ENCODE measurements around the gene SUN5.
"Not testable (repeated sequence)": the region's sequence is repeated elsewhere in the genome, so short reads cannot be mapped to it uniquely, and the experiment has no call there.

Gene SUN5

GRCh38 chr20:32975121-32975520 lies 29.1 kb downstream of the SUN5 start:
- not testable (repeated sequence) for DNase-seq

DNA sequence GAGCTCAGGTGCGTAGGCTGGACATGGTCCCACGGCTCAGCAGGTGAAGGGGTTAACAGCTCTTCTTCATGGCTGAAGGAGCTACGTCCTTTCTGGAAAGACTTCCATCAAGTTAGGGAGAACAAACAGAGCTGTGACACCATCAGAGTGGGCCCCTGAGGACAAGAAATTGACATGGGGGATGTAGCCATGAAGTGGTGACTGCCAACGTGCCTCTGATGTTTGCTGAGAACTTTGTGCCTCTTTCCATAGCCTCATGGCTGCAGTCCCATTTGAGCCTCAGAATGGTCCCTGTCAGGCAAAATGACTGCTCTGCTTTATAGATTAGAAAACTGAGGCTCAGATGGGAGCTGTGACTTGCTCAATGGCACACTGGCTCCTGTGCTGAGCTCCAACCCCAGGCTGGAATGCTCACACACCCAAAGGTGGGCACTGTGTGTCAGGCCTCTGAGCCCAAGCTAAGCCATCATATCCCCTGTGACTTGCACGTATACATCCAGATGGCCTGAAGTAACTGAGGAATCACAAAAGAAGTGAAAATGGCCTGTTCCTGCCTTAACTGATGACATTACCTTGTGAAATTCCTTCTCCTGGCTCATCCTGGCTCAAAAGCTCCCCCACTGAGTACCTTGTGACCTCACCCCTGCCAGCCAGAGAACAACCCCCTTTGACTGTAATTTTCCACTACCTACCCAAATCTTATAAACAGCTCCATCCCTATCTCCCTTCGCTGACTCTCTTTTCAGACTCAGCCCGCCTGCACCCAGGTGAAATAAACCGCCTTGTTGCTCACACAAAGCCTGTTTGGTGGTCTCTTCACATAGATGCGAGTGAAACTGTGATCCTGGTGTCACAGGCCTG lies 29.8 kb downstream of the SUN5 start:
- not testable (repeated sequence) for DNase-seq

DNA sequence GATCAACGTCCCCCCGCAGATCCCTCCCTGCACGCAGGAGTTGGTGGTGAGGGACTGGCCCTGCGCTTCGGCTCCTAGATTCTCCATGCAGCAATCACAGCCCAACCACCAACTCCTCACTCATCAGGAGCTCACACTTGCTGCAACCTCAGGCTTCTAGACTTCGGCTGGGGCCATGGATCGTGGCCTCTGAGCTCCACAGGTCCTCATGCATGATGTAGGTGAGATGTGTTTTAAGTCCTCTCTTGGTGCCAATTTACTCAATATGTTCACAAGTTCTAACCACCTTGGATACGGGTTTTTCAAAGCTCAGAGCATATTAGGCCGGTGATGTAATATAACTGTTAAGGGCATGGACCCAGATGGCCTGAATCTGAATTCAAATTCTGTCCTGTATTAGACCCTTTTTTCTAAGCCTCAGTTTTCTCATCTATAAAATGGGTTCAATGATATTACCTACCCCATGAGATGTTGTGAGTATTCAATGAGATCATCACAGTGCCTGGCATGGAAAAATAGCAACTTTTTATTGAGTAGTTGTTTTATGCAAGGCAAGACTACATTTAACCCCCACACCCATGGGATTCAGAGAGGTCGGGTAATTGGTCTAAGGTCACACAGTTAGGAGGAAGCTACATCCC lies 31.0 kb downstream of the SUN5 start:
- DNase-seq, result no peak

DNA sequence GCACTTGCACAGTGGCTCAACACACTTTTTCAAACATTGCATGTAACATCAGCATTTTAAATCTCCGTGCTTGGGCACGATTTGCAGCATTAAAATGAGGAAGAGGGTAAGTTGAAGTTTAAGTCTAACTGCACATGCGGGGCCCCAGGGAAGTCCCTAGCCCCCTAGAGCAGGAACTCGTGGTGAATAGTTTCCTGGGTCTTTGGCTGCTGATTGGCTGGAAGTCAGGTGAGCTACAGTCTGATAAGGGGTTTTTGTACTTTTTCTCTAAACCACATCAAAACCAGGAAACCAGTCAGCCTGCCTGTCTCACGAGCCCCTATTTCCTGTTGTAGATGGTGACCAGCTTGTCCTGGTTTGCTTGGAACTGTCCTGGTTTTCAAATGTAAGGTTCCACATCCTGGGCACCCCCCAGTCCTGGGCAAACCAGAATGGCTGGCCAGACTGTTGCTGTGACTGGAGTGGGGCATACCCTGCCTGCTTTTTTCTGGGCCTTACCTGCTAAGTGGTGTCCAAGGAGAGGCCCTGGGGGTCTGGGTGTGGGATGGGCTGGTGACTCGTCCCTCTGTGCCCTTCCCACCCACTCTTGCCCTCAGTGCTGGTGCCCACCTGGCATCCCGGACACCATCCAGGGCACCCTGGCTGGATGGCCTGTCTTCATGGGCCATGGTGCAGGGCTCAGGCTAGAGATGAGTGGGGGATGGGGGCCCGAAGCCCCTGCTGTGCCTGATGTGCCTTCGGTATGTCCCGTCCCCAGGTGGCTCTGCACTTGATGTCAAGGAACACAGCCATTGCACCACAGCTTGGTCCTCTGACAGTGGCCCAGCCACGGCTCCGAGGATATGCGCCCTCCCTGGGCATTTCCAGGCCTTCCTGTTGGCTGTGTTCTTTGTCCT lies 31.8 kb downstream of the SUN5 start:
- no peak for DNase-seq

DNA sequence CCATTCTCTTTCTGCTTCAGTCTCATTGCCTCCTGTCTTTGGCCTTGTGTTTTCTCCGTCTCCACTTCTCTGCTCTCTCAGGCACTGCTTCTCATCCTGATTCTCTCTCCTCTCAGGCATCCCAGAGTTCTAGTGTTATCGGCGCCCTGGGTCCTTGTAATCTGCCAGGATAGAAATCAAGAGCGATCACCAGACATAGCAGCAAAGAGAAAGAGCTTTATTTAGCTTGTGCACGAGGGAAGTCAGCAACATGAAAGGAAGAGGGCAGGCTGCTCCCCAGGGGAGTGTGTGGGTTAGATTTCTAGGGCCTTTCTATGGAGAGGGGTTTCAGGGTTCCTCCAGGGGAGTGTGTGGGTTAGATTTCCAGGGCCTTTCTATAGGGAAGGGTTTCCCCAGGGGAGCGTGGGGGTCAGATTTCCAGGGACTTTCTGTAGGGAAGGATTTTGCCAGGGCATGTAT lies 32.5 kb downstream of the SUN5 start:
- DNase-seq, result no peak

DNA sequence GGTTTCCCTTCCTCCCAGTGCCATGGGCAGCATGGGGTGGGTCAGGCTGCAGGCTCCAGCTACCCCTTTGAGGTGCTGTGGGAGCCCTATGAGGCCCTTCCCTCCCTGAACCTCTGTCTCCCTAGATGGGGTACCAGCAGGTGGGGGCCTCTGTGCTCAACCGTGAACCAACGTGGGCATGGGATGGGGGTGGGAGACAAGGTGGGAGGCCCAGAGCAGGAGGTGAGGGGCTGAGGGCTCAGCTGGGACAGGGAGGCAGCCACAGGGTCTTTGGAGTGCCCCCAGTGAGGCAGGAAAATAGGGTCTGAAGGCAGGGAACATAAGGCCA lies 33.3 kb downstream of the SUN5 start:
- no peak for DNase-seq

DNA sequence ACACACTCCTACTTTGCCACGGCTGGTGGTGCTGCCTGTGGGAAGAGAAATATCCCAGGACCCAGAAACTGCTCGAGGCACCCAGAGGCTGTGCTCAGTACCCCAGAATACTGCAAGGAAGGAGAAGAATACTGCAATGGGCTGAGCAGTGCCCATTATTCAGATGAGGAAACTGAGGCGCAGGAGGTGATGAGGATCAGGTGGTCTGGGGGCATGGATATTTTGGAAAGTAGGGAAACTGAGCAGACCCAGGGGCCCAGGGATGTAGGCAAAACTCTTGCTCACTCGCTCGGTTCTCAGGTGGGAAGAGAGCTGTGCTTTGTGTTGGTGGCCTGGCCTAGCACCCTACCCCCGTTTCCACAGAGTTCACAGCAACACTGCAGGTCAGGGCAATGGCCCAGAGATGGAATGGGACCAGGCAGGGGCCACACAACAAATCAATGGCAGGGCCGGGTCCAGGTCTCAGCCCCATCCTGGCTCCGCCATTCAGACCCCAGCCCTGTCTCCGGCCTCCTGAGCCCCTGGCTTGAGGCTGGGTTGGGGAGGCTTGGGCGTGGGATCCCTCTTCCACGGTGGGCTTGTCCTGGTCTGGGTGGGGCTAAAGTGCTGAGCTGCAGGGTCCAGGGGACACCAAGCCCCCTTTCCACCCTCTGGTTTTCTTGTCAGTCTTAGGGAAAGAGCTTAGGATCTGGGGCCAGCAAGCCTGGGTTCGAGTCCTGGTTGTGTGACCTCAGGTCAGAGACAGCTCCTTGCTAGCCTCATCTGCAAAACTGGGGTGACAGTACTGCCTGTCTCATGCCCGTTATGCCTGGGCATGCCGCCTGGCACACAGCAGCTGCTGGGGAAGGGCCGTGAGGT lies 33.9 kb downstream of the SUN5 start:
- DNase-seq, result no peak

- DNase-seq, result no peak
Observed at GRCh38 chr20:32969356-32970114, 34.7 kb downstream of the SUN5 start.

DNA sequence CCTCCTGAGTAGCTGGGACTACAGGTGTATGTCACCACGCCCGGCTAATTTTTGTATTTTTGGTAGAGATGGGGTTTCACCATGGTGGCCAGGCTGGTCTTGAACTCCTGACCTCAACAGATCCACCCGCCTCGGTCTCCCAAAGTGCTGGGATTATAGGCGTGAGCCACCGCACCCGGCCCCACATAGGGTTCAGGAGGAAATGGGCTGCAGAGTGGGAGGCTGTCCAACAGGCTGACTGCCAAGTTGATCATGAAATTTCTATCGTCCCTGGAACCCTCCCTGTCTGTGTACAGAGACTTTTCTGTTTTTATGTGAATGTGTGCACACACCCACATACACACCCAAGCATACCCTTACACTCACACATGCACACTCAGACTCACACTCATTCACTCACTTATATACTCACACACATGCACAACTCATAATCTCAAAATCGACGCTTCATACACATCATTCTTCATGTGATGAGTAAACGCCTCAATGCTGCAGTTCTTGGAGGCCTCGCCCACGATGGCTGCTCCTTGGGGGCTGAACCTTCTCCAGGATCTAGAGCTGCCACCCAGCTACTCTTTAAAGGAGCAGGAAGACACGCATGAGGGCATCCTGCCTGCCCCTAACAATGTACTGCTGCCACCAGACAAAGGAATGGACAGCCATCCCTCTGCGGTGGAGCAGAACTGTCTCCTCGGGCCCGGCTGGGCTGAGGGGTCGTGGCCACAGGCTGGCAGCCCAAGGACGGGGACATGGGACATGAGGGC lies 35.6 kb downstream of the SUN5 start:
- DNase-seq, result no peak

DNA sequence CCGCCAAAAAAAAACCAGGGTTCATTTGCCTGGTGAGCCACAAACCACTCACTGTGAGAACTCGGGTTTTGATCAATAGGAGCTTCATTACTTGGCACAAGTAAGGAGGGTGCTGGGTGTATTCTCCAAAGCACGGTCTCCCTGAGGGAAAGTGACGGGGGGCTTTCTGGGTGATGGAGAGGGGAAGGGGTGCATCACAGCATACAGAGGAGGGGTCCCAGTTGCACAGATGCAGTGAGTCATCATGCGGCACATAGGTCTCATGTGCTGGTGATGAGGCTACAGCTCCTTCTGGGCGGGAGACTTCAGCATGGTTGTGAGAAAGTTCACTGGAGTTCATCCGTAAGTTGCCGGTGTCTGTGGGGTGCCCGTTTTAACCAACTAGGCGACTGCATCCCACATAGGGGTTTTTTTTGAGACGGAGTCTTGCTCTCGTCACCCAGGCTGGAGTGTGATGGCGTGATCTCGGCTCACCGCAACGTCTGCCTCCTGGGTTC lies 36.2 kb downstream of the SUN5 start:
- DNase-seq, result no peak

DNA sequence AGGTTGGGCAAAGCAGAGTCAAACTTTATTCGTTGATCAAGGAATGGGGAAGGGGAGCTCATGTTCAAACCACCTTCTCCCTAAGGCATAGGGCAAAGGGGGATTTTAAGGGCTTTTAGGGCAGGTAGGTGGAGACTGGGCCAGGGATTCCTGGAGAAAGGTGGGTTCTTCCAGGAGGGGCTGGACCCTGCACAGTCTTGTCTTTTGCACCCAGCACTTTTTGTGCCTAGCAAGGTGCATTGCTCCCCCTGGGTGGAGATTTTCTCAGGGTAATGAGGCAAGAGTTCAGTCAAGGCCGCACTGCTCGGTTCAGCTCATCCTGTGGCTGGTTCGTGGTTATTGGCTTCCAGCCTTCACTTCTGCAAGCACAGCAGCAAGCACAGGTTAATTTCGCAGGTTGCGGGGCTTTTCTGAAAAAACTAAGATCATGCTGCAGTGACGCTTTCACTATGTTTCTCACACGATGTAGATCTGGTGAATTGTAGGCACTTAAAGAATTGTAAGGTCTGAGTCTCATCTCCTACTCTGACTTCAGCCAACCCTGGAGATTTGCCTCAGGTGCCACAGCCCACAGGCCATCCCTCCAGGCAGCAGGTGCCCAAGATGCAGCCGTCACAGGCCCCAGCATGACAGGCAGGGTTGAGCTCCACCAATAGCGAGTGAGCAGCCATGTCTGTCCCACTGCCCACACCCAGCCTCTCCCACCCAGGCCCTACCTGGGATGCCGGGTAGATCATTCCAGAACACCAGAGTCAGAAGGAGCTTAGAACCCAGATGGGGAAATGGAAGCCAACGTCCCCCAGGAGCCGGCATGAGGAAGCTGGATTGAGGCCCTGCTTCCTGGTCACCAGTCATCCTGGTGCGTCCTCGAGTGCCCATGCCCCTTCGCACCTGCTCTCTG lies 37.1 kb downstream of the SUN5 start:
- no peak for DNase-seq

DNA sequence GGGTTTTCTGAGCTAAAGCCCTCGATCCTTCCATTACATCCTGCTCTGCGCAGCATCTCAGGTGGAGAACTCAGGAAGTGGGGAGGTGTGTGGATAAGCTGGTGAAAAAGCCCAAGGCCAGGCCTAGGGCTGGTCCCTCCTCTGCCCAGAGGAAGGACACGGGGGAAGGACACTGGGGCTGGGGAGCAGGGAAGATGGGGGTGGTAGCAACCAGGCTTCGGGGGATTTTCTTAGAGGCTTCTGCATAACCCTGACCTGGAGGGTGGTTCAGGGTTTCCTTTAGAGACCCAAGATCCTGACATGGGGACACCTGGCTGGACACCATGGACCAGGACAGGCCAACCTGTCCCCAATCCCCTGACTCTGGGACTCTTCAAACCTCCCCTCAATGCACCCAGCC lies 37.9 kb downstream of the SUN5 start:
- DNase-seq, result no peak

DNA sequence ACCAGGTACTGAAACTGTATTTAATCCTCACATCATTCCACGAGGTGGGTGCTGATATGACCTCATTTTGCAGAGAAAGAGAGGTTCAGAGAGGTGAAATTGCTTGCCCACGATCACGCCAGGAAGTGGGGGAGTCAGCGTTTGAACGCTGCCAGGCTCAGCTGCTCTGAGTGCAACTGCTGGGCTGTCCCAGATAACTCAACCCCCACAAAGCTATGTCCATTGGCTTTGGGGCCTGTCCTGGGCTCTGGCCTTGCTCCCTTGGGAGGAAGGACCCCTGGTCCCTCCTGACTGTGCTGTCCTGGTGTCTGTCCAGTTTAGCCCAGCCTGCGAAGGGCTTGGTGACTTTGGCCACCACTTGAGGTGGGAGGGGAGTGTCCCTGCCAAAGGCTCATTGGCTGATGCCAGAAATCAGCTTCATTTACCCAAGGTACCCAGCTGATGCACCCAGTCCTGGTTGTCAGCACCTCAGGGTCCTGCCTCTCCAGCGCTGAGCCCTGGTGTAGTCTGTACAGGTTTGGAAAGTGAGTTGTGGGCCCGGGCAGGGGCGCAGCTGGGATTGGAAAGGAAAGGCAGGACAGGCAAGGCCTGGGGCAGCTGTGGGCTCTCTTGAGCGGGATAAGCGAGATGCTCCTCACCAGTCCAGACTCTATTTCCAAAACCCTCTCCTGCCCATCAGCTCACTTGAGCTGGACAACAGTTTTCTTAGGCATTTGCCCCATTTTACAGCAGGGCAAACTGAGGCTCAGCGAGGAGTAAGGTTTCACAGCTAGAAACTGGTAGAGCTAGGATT lies 38.5 kb downstream of the SUN5 start:
- DNase-seq, result no peak

DNA sequence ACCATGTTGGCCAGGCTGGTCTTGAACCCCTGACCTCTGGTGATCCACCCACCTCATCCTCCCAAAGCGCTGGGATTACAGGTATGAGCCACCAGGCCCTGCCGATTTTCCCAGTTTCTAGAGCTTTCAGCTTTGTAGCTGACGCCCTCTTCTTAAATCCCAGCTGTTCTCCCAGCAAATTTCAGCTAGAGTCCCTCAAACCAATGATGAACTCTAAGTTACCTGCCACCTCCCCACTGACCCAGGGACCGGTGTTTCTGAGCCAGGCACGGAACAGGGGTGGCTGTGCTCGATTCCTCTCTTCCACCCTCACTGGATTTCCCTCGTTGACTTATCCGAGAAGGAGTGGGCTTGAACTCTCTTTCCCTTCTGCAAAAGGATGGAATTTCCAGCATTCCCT lies 39.1 kb downstream of the SUN5 start:
- no peak for DNase-seq

GRCh38 chr20:32964575-32964974 lies 39.7 kb downstream of the SUN5 start:
- DNase-seq, result no peak

DNA sequence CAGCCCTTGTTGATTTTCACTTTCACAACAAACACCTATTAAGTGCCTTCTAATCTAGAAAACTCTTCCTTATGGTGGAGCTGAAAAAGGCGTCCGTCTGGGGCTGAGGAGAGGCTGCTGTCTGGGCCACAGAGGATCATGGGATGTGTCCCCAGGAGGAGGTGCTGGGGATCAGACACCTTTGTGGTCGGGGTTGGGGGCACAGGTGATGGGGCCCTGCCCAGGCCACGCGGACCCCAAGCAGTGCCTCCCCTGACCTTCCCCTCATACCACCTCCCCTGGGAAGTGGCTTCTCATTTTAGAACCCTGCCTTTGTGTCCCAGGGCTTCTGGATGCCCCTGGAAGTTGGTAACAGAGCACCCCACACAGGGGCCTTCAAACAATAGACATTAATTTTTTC lies 41.1 kb downstream of the SUN5 start:
- DNase-seq, result no peak

- DNase-seq, result not testable (repeated sequence)
Observed at GRCh38 chr20:32962646-32963045, 41.6 kb downstream of the SUN5 start.

GRCh38 chr20:32962053-32962452 lies 42.2 kb downstream of the SUN5 start:
- no peak for DNase-seq
